Activated CD8-positive, alpha-beta memory T cell treated with anti-CD3 and anti-CD28 coated beads for 24 hours (primary cell): ENCODE data around the gene TIMP2.
A peak's percentile ranks its signal among the peaks of the same experiment; 100 is the strongest.

Source experiments
- DNase-seq: peaks from one replicate; pipeline ENCODE4 v3.0.0-alpha.2; 2020

The TIMP2 gene

GRCh38 chr17:78831688-78832540 is 93.3 kb downstream of the TIMP2 start:
- DNase-seq: no peak

DNA sequence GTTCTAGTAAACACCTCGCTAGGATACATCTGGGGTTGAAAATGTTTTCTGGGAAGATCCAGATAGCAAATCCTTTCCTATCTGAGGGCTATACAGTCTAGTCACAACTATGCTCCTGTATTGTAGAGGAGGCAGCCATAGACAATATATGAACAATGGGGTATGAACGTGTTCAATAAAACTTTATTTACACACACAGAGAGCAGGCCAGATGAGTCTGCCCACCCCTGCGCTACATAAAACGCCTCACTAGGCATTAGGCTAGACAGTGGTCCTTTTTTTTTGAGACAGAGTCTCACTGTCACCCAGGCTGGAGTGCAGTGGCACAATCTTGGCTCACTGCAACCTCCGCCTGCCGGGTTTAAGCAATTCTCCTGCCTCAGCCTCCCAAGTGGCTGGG is 95.7 kb downstream of the TIMP2 start:
- DNase-seq: no peak

GRCh38 chr17:78828470-78829185 is 96.6 kb downstream of the TIMP2 start:
- no peak for DNase-seq

- DNase-seq: no peak
Measured at GRCh38 chr17:78826836-78827509, 98.2 kb downstream of the TIMP2 start.

GRCh38 chr17:78826421-78826820 is 98.8 kb downstream of the TIMP2 start:
- no peak for DNase-seq

DNA sequence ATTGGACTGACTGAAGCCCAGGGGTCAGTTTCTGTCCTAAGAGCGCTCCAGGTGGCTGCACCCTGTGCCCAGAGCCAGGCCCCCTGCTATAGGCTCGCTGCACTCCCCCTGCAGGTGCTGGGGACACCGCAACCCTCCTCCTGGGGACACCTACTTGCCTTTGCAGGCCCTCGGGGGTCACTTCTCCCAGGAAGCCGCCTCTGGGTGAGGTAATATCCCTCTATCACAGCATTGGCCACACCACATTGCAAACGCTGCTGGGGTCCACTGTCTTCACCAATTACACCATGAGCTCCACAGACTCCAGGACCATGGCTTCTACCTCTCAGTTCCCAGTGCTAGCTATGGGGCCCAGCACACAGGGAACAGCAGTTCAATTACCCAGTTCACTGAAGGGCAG is 99.5 kb downstream of the TIMP2 start:
- DNase-seq: no peak

DNA sequence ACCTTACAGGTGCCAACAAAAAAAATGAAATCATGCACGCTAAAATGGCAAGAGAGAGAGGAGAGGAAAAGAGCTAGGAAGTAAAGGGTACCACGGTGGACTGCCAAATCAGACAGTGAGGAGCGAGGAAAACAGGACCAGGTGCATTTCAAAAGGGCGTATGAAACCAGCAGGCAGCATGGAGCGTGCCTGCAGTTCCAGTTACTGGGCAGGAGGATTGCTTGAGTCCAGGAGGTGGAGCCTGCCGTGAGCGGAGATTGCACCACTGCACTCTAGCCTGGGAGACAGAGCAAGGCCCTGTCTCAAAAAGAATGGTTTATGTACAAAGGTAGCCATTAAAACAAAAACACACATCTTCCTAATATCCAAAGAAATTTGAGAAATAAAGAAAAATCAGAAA is 100.9 kb downstream of the TIMP2 start:
- DNase-seq: no peak

GRCh38 chr17:78823282-78824046 is 101.7 kb downstream of the TIMP2 start:
- no peak for DNase-seq

GRCh38 chr17:78822552-78822951 is 102.6 kb downstream of the TIMP2 start:
- no peak for DNase-seq

GRCh38 chr17:78821961-78822360 is 103.2 kb downstream of the TIMP2 start:
- no peak for DNase-seq

- DNase-seq: no peak
Measured at GRCh38 chr17:78820841-78821240, 104.3 kb downstream of the TIMP2 start.

GRCh38 chr17:78819806-78820792 is 105.1 kb downstream of the TIMP2 start:
- DNase-seq: no peak

DNA sequence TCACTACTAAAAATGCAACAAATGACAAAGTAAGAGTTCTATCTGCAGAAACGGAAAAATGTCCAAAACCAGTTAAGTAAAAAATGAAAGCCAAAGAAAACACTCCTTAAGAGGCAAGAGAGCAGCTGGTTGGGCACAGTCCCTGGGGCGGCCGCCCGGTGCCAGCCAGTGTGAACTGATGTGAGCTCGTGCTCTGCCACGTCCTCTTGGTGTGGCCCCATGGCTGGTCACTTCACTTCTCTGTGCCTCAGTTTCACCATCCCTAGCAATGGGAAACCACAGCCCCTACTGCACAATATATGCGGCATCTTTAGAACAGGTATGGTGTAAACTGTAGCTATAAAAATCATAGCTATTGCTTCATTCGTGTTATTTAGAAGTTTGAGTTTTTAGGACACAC is 105.8 kb downstream of the TIMP2 start:
- no peak for DNase-seq

GRCh38 chr17:78818932-78819331 is 106.3 kb downstream of the TIMP2 start:
- no peak for DNase-seq

GRCh38 chr17:78818152-78818846 is 106.9 kb downstream of the TIMP2 start:
- DNase-seq: no peak

- peak; percentile 73 for DNase-seq
Measured at GRCh38 chr17:78817123-78817522, 108.1 kb downstream of the TIMP2 start.

DNA sequence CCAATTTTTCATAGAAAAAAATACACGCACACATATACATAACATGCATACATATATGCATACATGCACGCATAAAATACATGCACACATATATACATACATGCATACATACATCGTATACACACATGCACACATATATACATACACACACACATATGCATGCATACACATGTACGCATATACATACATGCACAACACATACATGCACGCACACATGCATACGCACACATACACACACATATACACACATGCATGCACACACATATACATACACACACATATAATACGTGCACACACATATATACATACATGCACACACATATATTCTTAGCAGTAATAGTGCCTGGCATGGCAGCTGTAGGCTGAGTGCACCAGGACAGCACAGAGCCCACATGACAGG is 109.5 kb downstream of the TIMP2 start:
- DNase-seq: no peak

DNA sequence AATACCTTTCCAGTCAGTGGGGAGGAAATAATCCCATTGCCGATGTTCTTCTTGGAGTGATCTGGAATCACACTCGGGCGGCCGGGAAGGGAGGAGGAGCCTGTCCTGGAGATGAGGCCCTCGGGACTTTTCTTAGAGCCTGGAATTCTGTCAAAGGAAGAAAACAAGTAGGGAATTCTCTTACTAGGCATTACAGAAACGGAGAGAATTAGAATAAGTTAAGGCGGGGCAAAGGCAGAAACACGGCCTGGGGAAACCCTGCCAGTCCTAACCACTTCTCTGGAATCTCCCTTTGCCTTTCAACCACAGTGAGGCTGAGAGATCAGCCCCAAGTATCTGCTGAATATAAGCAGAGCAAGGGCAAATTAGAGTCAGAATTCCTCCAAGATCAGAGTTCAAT is 112.3 kb downstream of the TIMP2 start:
- DNase-seq: no peak

DNA sequence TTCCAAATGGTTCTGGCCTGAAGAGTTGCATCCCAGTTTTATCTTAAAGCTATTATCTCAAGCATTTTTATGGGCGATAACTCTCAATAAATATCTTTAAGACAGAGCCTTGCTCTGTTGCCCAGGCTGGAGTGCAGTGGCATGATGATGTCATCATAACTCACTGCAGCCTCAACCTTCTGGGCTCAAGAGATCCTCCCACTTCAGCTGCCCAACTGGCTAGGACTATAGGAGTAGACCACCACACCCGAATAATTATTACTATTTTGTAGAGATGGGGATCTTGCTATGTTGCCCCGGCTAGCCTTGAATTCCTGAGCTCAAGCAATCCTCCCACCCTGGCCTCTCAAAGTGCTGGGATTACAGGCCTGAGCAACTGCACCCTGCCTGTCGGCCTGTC is 117.0 kb downstream of the TIMP2 start:
- no peak for DNase-seq

DNA sequence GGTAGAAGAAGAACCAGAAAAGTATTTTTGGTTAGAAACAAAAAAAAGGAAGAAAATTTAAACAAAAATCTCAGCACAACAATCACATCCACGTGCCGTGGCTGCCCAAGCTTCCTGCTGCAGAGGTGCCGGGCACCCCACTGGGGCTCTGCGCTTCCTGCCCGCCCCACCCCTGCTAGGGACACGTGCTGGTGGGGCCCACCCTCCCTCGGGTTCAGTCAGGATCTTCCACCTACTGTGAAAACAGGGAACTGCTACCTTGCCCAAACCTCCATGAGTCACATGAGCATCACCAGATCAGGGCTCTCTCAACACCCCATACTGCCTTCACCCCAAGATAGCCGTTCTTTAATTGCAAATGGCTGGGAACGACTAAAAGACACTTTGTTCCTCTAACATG is 118.7 kb downstream of the TIMP2 start:
- peak; percentile 77 for DNase-seq

- peak; percentile 81 for DNase-seq
Measured at GRCh38 chr17:78805301-78805700, 119.9 kb downstream of the TIMP2 start.
